KMS-11 (cell line): ENCODE measurements around the gene TMEM134.
A peak's percentile ranks its signal among the peaks of the same experiment; 100 is the strongest.

Experiments used
- H2AFZ ChIP-seq: fragments of 200-600 bp; sonication (generic); 2 replicates; pipeline ENCODE4 v1.6.1; 2016; ENCODE audit warnings: antibody characterized with exemption, mixed run types, low read depth
- H3K27ac ChIP-seq: fragments of 200-600 bp; sonication (generic); 2 replicates; pipeline ENCODE4 v1.6.1; 2016; ENCODE audit warnings: mild to moderate bottlenecking, mixed run types
- H3K27me3 ChIP-seq: fragments of 200-600 bp; sonication (generic); 2 replicates; pipeline ENCODE4 v1.6.1; 2017; ENCODE audit warnings: mild to moderate bottlenecking, low read depth, mixed run types, moderate library complexity; ENCODE audit not compliant: insufficient read depth
- H3K36me3 ChIP-seq: fragments of 200-600 bp; sonication (generic); 2 replicates; pipeline ENCODE4 v1.6.1; 2017; ENCODE audit warnings: mild to moderate bottlenecking, mixed run types; ENCODE audit not compliant: insufficient read depth
- H3K4me1 ChIP-seq: fragments of 200-600 bp; sonication (generic); 2 replicates; pipeline ENCODE4 v1.6.1; 2016; ENCODE audit warnings: mild to moderate bottlenecking, low read depth, mixed run types; ENCODE audit not compliant: poor library complexity, severe bottlenecking
- H3K4me2 ChIP-seq: fragments of 200-600 bp; sonication (generic); 2 replicates; pipeline ENCODE4 v1.7.0; 2016; ENCODE audit warnings: mild to moderate bottlenecking, mixed run types
- H3K4me3 ChIP-seq: fragments of 200-600 bp; sonication (generic); IDR thresholded peaks from 2 replicates; pipeline ENCODE4 v1.6.1; 2017; ENCODE audit warnings: low read depth, low read length, mixed read lengths; ENCODE audit not compliant: insufficient read depth
- H3K79me2 ChIP-seq: fragments of 200-600 bp; sonication (generic); 2 replicates; pipeline ENCODE4 v1.6.1; 2016; ENCODE audit warnings: low read depth, mixed run types; ENCODE audit not compliant: insufficient read depth
- H3K9ac ChIP-seq: fragments of 200-600 bp; sonication (generic); 2 replicates; pipeline ENCODE4 v1.6.1; 2016; ENCODE audit warnings: mild to moderate bottlenecking, mixed run types
- H4K20me1 ChIP-seq: fragments of 200-600 bp; sonication (generic); 2 replicates; pipeline ENCODE4 v1.6.1; 2016; ENCODE audit warnings: mild to moderate bottlenecking, mixed run types; ENCODE audit not compliant: insufficient read depth
- CTCF ChIP-seq: fragments of 200-600 bp; sonication (generic); conservative IDR thresholded peaks from 2 replicates; pipeline ENCODE4 v1.6.1; 2017; ENCODE audit warnings: low read depth, mild to moderate bottlenecking, antibody characterized with exemption, low read length, moderate library complexity, mixed read lengths

The TMEM134 gene

GRCh38 chr11:67506426-67507051 lies 37.5 kb upstream of the TMEM134 start:
- peaks cover 31% of the 10 kb centered on the region for H3K4me1 ChIP-seq
- H3K27ac ChIP-seq = peak overlapping the region; percentile 68; the same call in 1 of the 2 replicates
- peak overlapping the region; percentile 98 for H3K4me2 ChIP-seq
- no peak overlapping the region for H2AFZ ChIP-seq
- H3K4me3 ChIP-seq = no peak overlapping the region
- peaks cover 14% of the 10 kb centered on the region for H3K27me3 ChIP-seq
- H3K9ac ChIP-seq = no peak overlapping the region
- H3K36me3 ChIP-seq = no peaks in the 10 kb centered on the region
- peaks cover 7% of the 10 kb centered on the region; the same call in 1 of the 2 replicates for H3K79me2 ChIP-seq
- H4K20me1 ChIP-seq = no peaks in the 10 kb centered on the region
- TF ChIP-seq CTCF = no peak; the same call in 1 of the 2 replicates

GRCh38 chr11:67505605-67506396 lies 36.8 kb upstream of the TMEM134 start:
- Histone ChIP-seq H3K27me3 (peaks cover 6% of the 10 kb centered on the region; the same call in 1 of the 2 replicates), H3K9ac (peak overlapping the region; percentile 20; the same call in 1 of the 2 replicates), H3K4me3 (no peak overlapping the region), H3K79me2 (peaks cover 7% of the 10 kb centered on the region; the same call in 1 of the 2 replicates), H3K27ac (peak overlapping the region; percentile 68), H3K4me1 (peaks cover 31% of the 10 kb centered on the region), H4K20me1 (no peaks in the 10 kb centered on the region), H3K36me3 (no peaks in the 10 kb centered on the region), H3K4me2 (peak overlapping the region; percentile 98), H2AFZ (peak overlapping the region; percentile 61; the same call in 1 of the 2 replicates)
- peak; percentile 89 for TF ChIP-seq CTCF

- H3K27me3 ChIP-seq = no peaks in the 10 kb centered on the region; the same call in 1 of the 2 replicates
- H3K27ac ChIP-seq = peak within 1 kb of the TSS; percentile 68
- H3K4me2 ChIP-seq = peak within 1 kb of the TSS; percentile 98
- H2AFZ ChIP-seq = peak within 1 kb of the TSS; percentile 61
- no peak within 1 kb of the TSS for H3K4me3 ChIP-seq
- no peaks in the 10 kb centered on the region for H3K36me3 ChIP-seq
- peak within 1 kb of the TSS; percentile 34; the same call in 1 of the 2 replicates for H3K9ac ChIP-seq
- H3K79me2 ChIP-seq = peaks cover 7% of the 10 kb centered on the region; the same call in 1 of the 2 replicates
- peaks cover 31% of the 10 kb centered on the region for H3K4me1 ChIP-seq
- TF ChIP-seq CTCF = no peak
- H4K20me1 ChIP-seq = no peaks in the 10 kb centered on the region
Observed at GRCh38 chr11:67504950-67505581, 36.0 kb upstream of the TMEM134 start, which contains the start of gene PITPNM1. PITPNM1 (minus strand) TSS chr11:67505363; CDS start chr11:67504180, 1,183 bp downstream.

- no peak overlapping the region for H3K27ac ChIP-seq
- peak overlapping the region; percentile 34; the same call in 1 of the 2 replicates for H3K9ac ChIP-seq
- no peaks in the 10 kb centered on the region for H4K20me1 ChIP-seq
- no peak overlapping the region for H3K4me3 ChIP-seq
- H3K4me1 ChIP-seq = peaks cover 30% of the 10 kb centered on the region
- no peaks in the 10 kb centered on the region for H3K36me3 ChIP-seq
- peaks cover 7% of the 10 kb centered on the region; the same call in 1 of the 2 replicates for H3K79me2 ChIP-seq
- no peak for TF ChIP-seq CTCF
- no peaks in the 10 kb centered on the region for H3K27me3 ChIP-seq
- peak overlapping the region; percentile 61 for H2AFZ ChIP-seq
- H3K4me2 ChIP-seq = peak overlapping the region; percentile 98
Observed at GRCh38 chr11:67504005-67504949, 35.2 kb upstream of the TMEM134 start.
